ENCODE results near the gene SLC2A3.

DNA sequence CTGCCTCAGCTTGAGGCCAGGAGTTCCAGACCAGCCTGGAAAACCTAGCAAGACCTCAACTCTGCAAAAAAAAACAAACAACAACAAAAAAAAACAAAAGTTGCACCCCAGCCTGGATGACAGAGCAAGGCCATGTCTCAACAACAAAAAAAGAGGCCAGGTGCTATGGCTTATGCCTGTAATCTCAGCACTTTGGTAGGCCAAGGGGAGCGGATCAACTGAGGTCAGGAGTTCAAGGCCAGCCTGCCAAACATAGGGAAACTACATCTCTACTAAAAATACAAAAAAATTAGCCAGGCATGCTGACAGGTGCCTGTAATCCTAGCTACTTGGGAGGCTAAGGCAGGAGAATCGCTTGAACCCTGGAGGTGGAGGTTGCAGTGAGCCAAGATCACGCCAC lies 56.7 kb downstream of the SLC2A3 start:
- TF ChIP-seq, protein P1, sequence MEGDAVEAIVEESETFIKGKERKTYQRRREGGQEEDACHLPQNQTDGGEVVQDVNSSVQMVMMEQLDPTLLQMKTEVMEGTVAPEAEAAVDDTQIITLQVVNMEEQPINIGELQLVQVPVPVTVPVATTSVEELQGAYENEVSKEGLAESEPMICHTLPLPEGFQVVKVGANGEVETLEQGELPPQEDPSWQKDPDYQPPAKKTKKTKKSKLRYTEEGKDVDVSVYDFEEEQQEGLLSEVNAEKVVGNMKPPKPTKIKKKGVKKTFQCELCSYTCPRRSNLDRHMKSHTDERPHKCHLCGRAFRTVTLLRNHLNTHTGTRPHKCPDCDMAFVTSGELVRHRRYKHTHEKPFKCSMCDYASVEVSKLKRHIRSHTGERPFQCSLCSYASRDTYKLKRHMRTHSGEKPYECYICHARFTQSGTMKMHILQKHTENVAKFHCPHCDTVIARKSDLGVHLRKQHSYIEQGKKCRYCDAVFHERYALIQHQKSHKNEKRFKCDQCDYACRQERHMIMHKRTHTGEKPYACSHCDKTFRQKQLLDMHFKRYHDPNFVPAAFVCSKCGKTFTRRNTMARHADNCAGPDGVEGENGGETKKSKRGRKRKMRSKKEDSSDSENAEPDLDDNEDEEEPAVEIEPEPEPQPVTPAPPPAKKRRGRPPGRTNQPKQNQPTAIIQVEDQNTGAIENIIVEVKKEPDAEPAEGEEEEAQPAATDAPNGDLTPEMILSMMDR (IDR thresholded peaks at IDR 0.05; ENCODE audit: low read depth, low read length, missing input control): no peak
- no peak for TF ChIP-seq EGR1 (IDR thresholded peaks at IDR 0.05; ENCODE audit: low read depth in 2 of 2)
- no peak for TF ChIP-seq FOXA1 (IDR thresholded peaks at IDR 0.05)
- TF ChIP-seq, protein P2, sequence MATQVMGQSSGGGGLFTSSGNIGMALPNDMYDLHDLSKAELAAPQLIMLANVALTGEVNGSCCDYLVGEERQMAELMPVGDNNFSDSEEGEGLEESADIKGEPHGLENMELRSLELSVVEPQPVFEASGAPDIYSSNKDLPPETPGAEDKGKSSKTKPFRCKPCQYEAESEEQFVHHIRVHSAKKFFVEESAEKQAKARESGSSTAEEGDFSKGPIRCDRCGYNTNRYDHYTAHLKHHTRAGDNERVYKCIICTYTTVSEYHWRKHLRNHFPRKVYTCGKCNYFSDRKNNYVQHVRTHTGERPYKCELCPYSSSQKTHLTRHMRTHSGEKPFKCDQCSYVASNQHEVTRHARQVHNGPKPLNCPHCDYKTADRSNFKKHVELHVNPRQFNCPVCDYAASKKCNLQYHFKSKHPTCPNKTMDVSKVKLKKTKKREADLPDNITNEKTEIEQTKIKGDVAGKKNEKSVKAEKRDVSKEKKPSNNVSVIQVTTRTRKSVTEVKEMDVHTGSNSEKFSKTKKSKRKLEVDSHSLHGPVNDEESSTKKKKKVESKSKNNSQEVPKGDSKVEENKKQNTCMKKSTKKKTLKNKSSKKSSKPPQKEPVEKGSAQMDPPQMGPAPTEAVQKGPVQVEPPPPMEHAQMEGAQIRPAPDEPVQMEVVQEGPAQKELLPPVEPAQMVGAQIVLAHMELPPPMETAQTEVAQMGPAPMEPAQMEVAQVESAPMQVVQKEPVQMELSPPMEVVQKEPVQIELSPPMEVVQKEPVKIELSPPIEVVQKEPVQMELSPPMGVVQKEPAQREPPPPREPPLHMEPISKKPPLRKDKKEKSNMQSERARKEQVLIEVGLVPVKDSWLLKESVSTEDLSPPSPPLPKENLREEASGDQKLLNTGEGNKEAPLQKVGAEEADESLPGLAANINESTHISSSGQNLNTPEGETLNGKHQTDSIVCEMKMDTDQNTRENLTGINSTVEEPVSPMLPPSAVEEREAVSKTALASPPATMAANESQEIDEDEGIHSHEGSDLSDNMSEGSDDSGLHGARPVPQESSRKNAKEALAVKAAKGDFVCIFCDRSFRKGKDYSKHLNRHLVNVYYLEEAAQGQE (IDR thresholded peaks at IDR 0.05): no peak
- TF ChIP-seq SP1 (IDR thresholded peaks at IDR 0.05): no peak
- TF ChIP-seq TAF1 (conservative IDR thresholded peaks at IDR 0.05): no peak
- TF ChIP-seq GABPA (IDR thresholded peaks at IDR 0.05 in 1 of 2, conservative IDR thresholded peaks at IDR 0.05 in 1 of 2): no peak
- no peak for TF ChIP-seq HNF4G (IDR thresholded peaks at IDR 0.05)
- TF ChIP-seq, protein P3, sequence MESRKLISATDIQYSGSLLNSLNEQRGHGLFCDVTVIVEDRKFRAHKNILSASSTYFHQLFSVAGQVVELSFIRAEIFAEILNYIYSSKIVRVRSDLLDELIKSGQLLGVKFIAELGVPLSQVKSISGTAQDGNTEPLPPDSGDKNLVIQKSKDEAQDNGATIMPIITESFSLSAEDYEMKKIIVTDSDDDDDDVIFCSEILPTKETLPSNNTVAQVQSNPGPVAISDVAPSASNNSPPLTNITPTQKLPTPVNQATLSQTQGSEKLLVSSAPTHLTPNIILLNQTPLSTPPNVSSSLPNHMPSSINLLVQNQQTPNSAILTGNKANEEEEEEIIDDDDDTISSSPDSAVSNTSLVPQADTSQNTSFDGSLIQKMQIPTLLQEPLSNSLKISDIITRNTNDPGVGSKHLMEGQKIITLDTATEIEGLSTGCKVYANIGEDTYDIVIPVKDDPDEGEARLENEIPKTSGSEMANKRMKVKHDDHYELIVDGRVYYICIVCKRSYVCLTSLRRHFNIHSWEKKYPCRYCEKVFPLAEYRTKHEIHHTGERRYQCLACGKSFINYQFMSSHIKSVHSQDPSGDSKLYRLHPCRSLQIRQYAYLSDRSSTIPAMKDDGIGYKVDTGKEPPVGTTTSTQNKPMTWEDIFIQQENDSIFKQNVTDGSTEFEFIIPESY (IDR thresholded peaks at IDR 0.05): no peak
- TF ChIP-seq JUND (IDR thresholded peaks at IDR 0.05): no peak
- no peak for TF ChIP-seq YY1 (IDR thresholded peaks at IDR 0.05)
- TF ChIP-seq, protein P4, sequence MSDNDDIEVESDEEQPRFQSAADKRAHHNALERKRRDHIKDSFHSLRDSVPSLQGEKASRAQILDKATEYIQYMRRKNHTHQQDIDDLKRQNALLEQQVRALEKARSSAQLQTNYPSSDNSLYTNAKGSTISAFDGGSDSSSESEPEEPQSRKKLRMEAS (IDR thresholded peaks at IDR 0.05): no peak
- no peak for TF ChIP-seq RAD21 (IDR thresholded peaks at IDR 0.05)

All from liver (tissue), 3 donors.